Muscle of leg (tissue), 11 donors: ENCODE data around the gene UTF1. TPM values are rescaled to one million over a fixed set of nuclear protein-coding genes. Genes with fewer than 3 reads are reported as not detected.

Experiments used
- DNase-seq: peaks from one replicate; pipeline ENCODE4 v3.0.0; 2013
- H3K27ac ChIP-seq: one replicate; pipeline ENCODE4 v1.5.1; 2013; ENCODE audit warnings: mild to moderate bottlenecking, low read length, control low read depth
- H3K27me3 ChIP-seq: one replicate; pipeline ENCODE4 v1.6.1; 2013; ENCODE audit warnings: low read length; ENCODE audit not compliant: control insufficient read depth, insufficient read depth
- H3K36me3 ChIP-seq: one replicate; pipeline ENCODE4 v1.6.1; 2013; ENCODE audit warnings: low read length; ENCODE audit not compliant: control insufficient read depth, insufficient read depth
- H3K4me1 ChIP-seq: one replicate; pipeline ENCODE4 v1.6.1; 2013; ENCODE audit warnings: low read length; ENCODE audit not compliant: control insufficient read depth, insufficient read depth
- H3K4me3 ChIP-seq: one replicate; pipeline ENCODE4 v1.5.1; 2013; ENCODE audit warnings: low read length, control low read depth
- H3K9me3 ChIP-seq: replicated peaks from 2 replicates; pipeline ENCODE4 v1.6.1; 2013; ENCODE audit warnings: low read depth, low read length; ENCODE audit not compliant: control insufficient read depth
- WGBS: methylation state at CpG from one replicate; pipeline ENCODE4 v1.1.5; 2013; ENCODE audit warnings: missing lambda C conversion rate; ENCODE audit not compliant: insufficient coverage; 5-methylcytosine and 5-hydroxymethylcytosine counted together
- polyA plus RNA-seq, 8 donors: library from polyadenylated mRNA; unstranded; fragments of 120-200 nt; gene quantifications; one replicate each; pipeline versions ENCODE4 v1.2.1 to v1.2.3, GENCODE V29; 2013; ENCODE audit warnings: inconsistent platforms in 1 of 8, low replicate concordance in 1 of 8; ENCODE audit not compliant: insufficient read length in 8 of 8, insufficient read depth in 1 of 8
- total RNA-seq: library from RNA; stranded (reverse); fragments of 120-200 nt; gene quantifications from one replicate; pipeline ENCODE4 v1.2.4, GENCODE V29; 2013

Gene UTF1
- total and polyA plus RNA-seq, 9 donors: not detected

GRCh38 chr10:133209641-133210040 is 20.4 kb upstream of the UTF1 start:
- Histone ChIP-seq H3K27ac (no peak overlapping the region), H3K9me3 (no peaks in the 10 kb centered on the region), H3K27me3 (no peaks in the 10 kb centered on the region), H3K4me1 (no peaks in the 10 kb centered on the region), H3K4me3 (no peak overlapping the region), H3K36me3 (no peaks in the 10 kb centered on the region)
- no peak for DNase-seq
- WGBS: 83% methylated on average over 20 of the region's 20 CpGs

- DNase-seq: no peak
- Histone ChIP-seq H3K27me3 (no peaks in the 10 kb centered on the region), H3K4me1 (no peaks in the 10 kb centered on the region), H3K27ac (no peak overlapping the region), H3K36me3 (no peaks in the 10 kb centered on the region), H3K4me3 (no peak overlapping the region), H3K9me3 (no peaks in the 10 kb centered on the region)
- WGBS: 82% methylated on average over 18 of the region's 27 CpGs
Observed at GRCh38 chr10:133210398-133211140, 19.4 kb upstream of the UTF1 start.

- Histone ChIP-seq H3K9me3 (no peaks in the 10 kb centered on the region), H3K27me3 (no peaks in the 10 kb centered on the region), H3K27ac (no peak overlapping the region), H3K4me3 (no peak overlapping the region), H3K36me3 (no peaks in the 10 kb centered on the region), H3K4me1 (no peaks in the 10 kb centered on the region)
- 85% methylated on average over 20 of the region's 25 CpGs for WGBS
- DNase-seq: no peak
Observed at GRCh38 chr10:133211141-133211830, 18.7 kb upstream of the UTF1 start.

- no peaks in the 10 kb centered on the region for H3K36me3 ChIP-seq
- peaks cover under 1% of the 10 kb centered on the region for H3K27me3 ChIP-seq
- H3K4me1 ChIP-seq: no peaks in the 10 kb centered on the region
- no peak overlapping the region for H3K4me3 ChIP-seq
- H3K9me3 ChIP-seq: no peaks in the 10 kb centered on the region
- no peak for DNase-seq
- H3K27ac ChIP-seq: no peak overlapping the region
- 88% methylated on average over 32 of the region's 34 CpGs for WGBS
Observed at GRCh38 chr10:133211959-133212852, 17.8 kb upstream of the UTF1 start.

GRCh38 chr10:133212853-133213494 is 17.0 kb upstream of the UTF1 start:
- DNase-seq: no peak
- 90% methylated on average over 17 of the region's 20 CpGs for WGBS

GRCh38 chr10:133213641-133214467 is 16.2 kb upstream of the UTF1 start:
- WGBS: 86% methylated on average over 30 of the region's 32 CpGs
- no peak for DNase-seq
- no peak overlapping the region for H3K27ac ChIP-seq
- H3K36me3 ChIP-seq: no peaks in the 10 kb centered on the region
- H3K9me3 ChIP-seq: no peaks in the 10 kb centered on the region
- no peak overlapping the region for H3K4me3 ChIP-seq
- H3K4me1 ChIP-seq: no peaks in the 10 kb centered on the region
- H3K27me3 ChIP-seq: peaks cover 11% of the 10 kb centered on the region

More at GRCh38 chr10:133212853-133213494, 17.0 kb upstream of the UTF1 start:
- Histone ChIP-seq H3K27ac (no peak overlapping the region), H3K9me3 (no peaks in the 10 kb centered on the region), H3K4me1 (no peaks in the 10 kb centered on the region), H3K27me3 (peaks cover 3% of the 10 kb centered on the region), H3K36me3 (no peaks in the 10 kb centered on the region), H3K4me3 (no peak overlapping the region)

- DNase-seq: no peak
- H3K27ac ChIP-seq: no peak overlapping the region
Observed at GRCh38 chr10:133214468-133215410, 15.3 kb upstream of the UTF1 start.

GRCh38 chr10:133215586-133215985 is 14.4 kb upstream of the UTF1 start:
- 86% methylated on average over 27 of the region's 27 CpGs for WGBS

More at GRCh38 chr10:133214468-133215410, 15.3 kb upstream of the UTF1 start:
- WGBS: 64% methylated on average over 25 of the region's 28 CpGs
- Histone ChIP-seq H3K9me3 (no peaks in the 10 kb centered on the region), H3K36me3 (no peaks in the 10 kb centered on the region), H3K27me3 (peaks cover 20% of the 10 kb centered on the region), H3K4me3 (no peak overlapping the region), H3K4me1 (no peaks in the 10 kb centered on the region)

More at GRCh38 chr10:133215586-133215985, 14.4 kb upstream of the UTF1 start:
- no peaks in the 10 kb centered on the region for H3K36me3 ChIP-seq
- no peaks in the 10 kb centered on the region for H3K4me1 ChIP-seq
- no peaks in the 10 kb centered on the region for H3K9me3 ChIP-seq
- H3K27me3 ChIP-seq: peaks cover 21% of the 10 kb centered on the region
- H3K4me3 ChIP-seq: no peak overlapping the region
- H3K27ac ChIP-seq: no peak overlapping the region
- no peak for DNase-seq
